Hematopoietic multipotent progenitor cell treated with erythropoietin and hydrocortisone succinate and interleukin-3 and kit ligand, for 15 days (in vitro differentiated cells): ENCODE measurements around the gene SNED1.

Experiments
- DNase-seq: peaks from one replicate; pipeline ENCODE4 v3.0.0-alpha.2; 2015; ENCODE audit warnings: low spot score

SNED1 gene

GRCh38 chr2:241048149-241048948 lies 49.9 kb downstream of the SNED1 start:
- no peak for DNase-seq

GRCh38 chr2:241048949-241049343 lies 50.5 kb downstream of the SNED1 start:
- DNase-seq, result no peak

GRCh38 chr2:241049739-241050623 lies 51.6 kb downstream of the SNED1 start:
- no peak for DNase-seq

DNA sequence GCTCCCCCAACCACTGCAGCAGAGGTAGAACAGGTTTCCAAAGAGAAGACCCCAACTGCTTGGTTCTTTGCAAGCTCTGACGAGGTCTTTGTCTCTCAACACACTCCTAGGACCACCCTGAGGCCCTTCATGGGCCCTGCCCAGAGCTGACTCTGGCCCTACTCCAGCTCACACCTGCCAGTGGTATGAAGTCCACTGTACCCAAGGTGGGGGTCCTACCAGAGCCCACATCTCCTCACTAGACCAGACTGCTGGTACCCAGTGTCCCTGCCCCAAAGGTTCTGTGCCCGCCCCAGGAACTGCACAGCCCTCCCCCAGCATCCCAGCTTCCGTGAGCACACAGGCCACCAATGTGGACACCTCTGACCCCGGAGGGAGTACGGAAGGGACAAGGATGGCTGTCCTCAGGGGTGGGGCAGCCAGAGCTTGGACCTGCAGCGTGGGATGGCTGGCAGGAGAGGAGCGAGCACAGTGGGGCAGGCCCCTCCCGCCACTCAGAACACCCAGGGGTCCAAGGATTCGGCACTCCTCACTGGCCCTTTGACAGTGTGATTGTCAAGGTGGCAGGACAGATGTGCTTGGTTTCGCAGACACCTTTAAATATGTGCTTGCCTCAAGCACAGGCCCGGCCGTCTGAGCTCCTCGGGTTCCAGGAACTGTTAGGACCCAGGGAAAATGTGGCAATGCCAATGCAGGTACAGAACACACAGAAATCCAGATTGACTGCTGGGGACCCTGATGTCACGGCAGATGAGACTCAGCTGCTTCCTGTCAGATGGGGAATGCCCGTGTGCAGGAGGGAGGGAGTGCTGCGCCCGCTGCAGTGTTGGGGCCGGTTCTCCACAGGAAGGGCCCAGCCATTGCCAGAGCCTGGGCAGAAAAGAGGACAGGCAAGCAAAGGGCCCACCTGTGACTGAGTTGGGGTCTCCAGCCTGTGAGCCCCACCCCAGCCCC lies 52.5 kb downstream of the SNED1 start:
- DNase-seq, result no peak

- no peak for DNase-seq
Measured at GRCh38 chr2:241051578-241052487, 53.4 kb downstream of the SNED1 start.

DNA sequence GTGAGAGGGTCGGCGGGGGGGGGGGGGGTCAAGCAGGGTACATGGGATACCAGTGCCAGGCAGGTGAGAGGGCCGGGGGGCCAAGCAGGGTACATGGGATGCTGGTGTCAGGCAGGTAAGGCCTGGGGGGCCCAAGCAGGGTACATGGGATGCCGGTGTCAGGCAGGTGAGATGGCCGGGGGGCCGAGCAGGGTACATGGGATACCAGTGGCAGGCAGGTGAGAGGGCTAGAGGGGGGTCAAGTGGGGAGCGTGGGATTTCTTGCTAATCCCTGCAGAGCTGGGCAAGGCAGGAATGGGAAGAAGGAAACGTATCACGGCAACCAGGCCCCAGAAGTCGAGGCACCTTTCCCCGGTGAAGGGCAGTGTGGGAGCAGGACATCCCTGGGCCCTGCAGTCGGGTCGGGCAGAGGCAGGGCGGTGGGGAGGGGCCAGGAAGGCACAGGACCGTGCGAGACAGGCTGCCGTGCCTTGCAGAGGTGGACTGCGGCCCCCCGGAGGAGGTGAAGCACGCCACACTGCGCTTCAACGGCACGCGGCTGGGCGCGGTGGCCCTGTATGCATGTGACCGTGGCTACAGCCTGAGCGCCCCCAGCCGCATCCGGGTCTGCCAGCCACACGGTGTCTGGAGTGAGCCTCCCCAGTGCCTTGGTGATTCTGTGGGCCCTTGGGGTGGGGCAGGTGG lies 54.4 kb downstream of the SNED1 start:
- no peak for DNase-seq

DNA sequence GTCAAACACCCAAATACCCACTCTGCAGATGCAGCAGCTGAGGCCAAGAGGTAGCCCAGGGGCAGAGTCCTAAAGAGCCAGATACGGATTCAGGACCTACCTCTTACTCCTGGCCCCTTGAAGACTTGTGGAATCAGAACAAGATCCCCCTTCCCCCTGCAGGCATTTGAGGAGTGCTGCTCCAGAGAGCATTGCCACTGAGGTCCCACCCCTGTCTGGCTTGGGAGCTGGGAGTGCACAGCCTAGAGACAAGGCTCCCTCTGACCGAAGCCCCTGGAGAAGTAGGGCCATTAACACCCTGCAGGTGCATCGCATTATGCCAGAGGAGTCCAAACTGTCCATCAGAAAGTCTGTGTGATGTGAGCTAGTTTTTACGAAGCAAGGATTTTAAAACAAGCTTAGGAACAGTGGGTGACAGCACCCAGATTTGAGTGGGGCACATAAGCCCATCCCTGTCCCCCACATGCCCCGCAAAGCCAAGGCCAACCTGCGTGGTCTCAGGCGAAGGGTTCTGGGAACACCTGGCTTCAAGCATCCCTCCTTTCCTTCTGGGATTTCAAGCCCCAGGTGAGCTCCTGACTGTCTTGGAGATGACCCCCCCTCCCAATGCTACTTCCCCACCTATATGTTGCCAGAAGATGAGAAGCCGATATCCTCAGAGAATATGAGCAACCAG lies 55.3 kb downstream of the SNED1 start:
- DNase-seq, result no peak

DNA sequence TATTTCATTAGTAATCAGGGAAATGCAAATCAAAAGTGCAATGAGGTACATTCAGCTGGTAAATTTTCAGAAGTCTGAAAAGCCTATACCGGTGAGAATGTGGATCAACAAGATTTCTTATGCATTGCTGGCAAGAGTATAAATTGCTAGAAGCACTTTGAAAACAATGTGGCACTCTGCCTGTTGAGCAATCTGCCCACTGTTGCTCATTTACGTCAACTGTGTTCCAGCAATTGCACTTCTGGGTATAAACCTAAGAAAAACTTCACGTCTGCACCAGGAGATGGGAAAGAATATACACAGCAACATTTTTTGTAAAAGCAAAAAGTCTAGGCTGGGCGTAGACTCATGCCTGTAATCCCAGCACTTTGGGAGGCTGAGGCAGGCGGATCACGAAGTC lies 62.9 kb downstream of the SNED1 start:
- DNase-seq, result no peak

- no peak for DNase-seq
Measured at GRCh38 chr2:241062389-241063092, 64.1 kb downstream of the SNED1 start.

GRCh38 chr2:241063093-241063551 lies 64.7 kb downstream of the SNED1 start:
- DNase-seq, result no peak

DNA sequence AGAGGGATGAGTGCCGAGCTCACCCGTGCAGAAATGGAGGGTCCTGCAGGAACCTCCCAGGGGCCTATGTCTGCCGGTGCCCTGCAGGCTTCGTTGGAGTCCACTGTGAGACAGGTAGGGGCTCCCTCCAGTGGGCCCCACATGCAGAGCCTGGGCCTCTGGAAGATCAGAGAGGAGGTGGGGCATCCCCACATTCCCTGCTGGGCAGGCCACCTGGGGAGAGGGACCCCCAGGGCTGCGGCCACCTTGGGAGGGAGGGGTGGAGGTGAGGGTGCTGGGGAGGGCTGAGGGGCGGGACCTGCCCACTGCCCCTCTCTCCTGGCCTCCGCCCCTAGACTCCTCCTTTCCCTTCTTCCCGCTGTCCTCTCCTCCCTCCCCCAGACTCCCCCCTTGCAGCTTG lies 65.2 kb downstream of the SNED1 start:
- DNase-seq, result no peak

DNA sequence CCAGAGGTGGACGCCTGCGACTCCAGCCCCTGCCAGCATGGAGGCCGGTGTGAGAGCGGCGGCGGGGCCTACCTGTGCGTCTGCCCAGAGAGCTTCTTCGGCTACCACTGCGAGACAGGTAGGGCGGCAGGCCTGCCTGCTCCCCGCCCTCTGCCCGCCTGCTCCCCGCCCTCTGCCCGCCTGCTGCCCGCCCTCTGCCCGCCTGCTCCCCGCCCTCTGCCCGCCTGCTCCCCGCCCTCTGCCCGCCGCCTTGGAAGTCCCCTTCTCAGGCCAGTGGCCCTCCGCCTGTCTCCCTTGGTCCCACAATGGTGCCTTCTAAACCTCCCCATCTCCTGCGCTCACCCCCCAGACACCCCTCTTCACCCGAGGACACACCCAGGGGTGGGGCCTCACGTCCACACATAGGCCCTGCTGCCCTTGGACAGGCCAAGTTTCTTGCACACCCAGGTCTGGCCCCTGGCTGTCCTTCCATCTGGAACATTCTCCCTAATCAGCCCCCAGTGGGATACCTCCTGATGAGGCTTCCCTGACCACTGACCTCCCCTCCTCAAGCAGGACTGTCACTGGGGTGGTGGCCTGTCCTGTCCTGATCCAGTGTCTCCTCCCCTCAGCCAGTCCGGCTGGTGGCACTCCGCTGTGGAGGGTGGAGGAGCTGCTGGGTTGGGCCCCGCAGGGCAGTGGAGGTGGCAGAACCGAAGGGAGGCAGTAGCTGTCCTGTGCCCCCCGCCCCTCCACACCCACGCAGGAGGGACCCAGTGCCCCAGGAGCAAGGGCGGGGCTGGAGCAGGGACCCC lies 65.8 kb downstream of the SNED1 start:
- no peak for DNase-seq

- DNase-seq, result no peak
Measured at GRCh38 chr2:241064802-241065354, 66.5 kb downstream of the SNED1 start.

- DNase-seq, result no peak
Measured at GRCh38 chr2:241065355-241065803, 67.0 kb downstream of the SNED1 start.

GRCh38 chr2:241066171-241066892 lies 67.9 kb downstream of the SNED1 start:
- DNase-seq, result no peak

DNA sequence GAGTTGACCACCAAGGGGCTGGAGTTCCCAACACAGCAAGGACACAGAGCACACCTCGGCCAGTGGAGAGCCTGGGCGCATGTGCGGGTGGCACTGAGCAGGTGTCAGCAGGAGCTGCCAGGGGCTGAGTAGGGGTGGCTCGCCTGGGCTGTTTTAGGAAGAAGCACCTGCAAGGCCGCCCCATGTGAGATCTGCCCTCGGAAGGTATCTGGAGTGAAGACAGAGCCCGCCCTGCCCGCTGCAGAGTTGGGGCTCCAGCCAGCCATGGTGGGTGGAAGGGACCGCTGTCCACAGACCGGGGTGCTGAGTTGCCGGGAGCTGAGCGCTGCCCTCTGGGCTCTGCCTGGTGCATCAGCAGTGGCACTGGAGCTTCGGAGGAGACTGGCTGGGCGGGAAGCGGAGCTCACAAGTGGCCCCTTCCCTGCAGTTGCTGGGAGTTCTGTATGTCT lies 68.5 kb downstream of the SNED1 start:
- DNase-seq, result no peak
